NCI-H1417 (cell line): ENCODE data around the gene IFNAR2.
A peak's percentile ranks its signal among the peaks of the same experiment; 100 is the strongest.

Experiments used
- DNase-seq, 3 experiments: peaks; one replicate each; lab custom pipeline; 2025; lab: John Stamatoyannopoulos, UW

IFNAR2 gene

GRCh38 chr21:33229784-33230544 is at the start of gene IFNAR2:
TSS of gene IFNAR2 (plus strand) at chr21:33229938. CDS start at chr21:33241923, 11,985 bp downstream.
- peak; percentile 79 to 97 (median 91) for DNase-seq

- no peak for DNase-seq
These were observed 43.9 kb upstream of the IFNAR2 start for GRCh38 chr21:33185852-33186251.

- no peak for DNase-seq
These were observed 42.5 kb upstream of the IFNAR2 start for GRCh38 chr21:33187276-33187675.

- DNase-seq, result peak in 2 of 3 experiments; percentile 58 to 65
These were observed 40.5 kb upstream of the IFNAR2 start for GRCh38 chr21:33189237-33189636.

GRCh38 chr21:33189824-33190223 is 39.9 kb upstream of the IFNAR2 start:
- DNase-seq, result peak in 2 of 3 experiments; percentile 37 to 71

- peak; percentile 62 to 90 (median 83) for DNase-seq
These were observed 32.8 kb upstream of the IFNAR2 start for GRCh38 chr21:33196941-33197374.

- DNase-seq, result no peak
These were observed 32.2 kb upstream of the IFNAR2 start for GRCh38 chr21:33197496-33197895.

- no peak for DNase-seq
These were observed 31.2 kb upstream of the IFNAR2 start for GRCh38 chr21:33198346-33199099.

- DNase-seq, result no peak
These were observed 30.7 kb upstream of the IFNAR2 start for GRCh38 chr21:33199100-33199464.

- peak; percentile 81 to 95 (median 85) for DNase-seq
These were observed 30.1 kb upstream of the IFNAR2 start for GRCh38 chr21:33199516-33200217.

- DNase-seq, result no peak
These were observed 27.8 kb upstream of the IFNAR2 start for GRCh38 chr21:33201956-33202355.

- no peak for DNase-seq
These were observed 27.0 kb upstream of the IFNAR2 start for GRCh38 chr21:33202464-33203363.

- DNase-seq, result no peak
These were observed 26.4 kb upstream of the IFNAR2 start for GRCh38 chr21:33203371-33203724.

GRCh38 chr21:33205476-33205875 is 24.3 kb upstream of the IFNAR2 start:
- no peak for DNase-seq

GRCh38 chr21:33206771-33207281 is 22.9 kb upstream of the IFNAR2 start:
- DNase-seq, result no peak

GRCh38 chr21:33207449-33208149 is 22.1 kb upstream of the IFNAR2 start:
- no peak for DNase-seq

GRCh38 chr21:33208534-33208933 is 21.2 kb upstream of the IFNAR2 start:
- DNase-seq, result no peak

- DNase-seq, result no peak
These were observed 18.4 kb upstream of the IFNAR2 start for GRCh38 chr21:33211305-33211704.

GRCh38 chr21:33211732-33212131 is 18.0 kb upstream of the IFNAR2 start:
- no peak for DNase-seq

GRCh38 chr21:33212159-33212851 is 17.4 kb upstream of the IFNAR2 start:
- no peak for DNase-seq
